Smooth muscle cell (in vitro differentiated cells): ENCODE data around the gene MRTFB. TPM values are rescaled to one million over a fixed set of nuclear protein-coding genes. Genes with fewer than 3 reads are reported as not detected.

Experiments used
- DNase-seq: peaks from one replicate; lab custom pipeline; 2025; ENCODE audit not compliant: unreplicated experiment; lab: John Stamatoyannopoulos, UW
- H2AFZ ChIP-seq: fragments of 200-600 bp; sonication (generic); 2 replicates; pipeline ENCODE4 v1.6.0; 2016; ENCODE audit warnings: antibody characterized with exemption, low read depth, mild to moderate bottlenecking
- H3F3A ChIP-seq: fragments of 200-600 bp; sonication (generic); 2 replicates; pipeline ENCODE4 v1.6.0; 2017; ENCODE audit warnings: antibody characterized with exemption, low read depth
- H3K27ac ChIP-seq: fragments of 200-600 bp; sonication (generic); 2 replicates; pipeline ENCODE4 v1.5.1; 2016; ENCODE audit warnings: low read depth, mild to moderate bottlenecking
- H3K27me3 ChIP-seq: fragments of 200-600 bp; sonication (generic); 2 replicates; pipeline ENCODE4 v1.6.1; 2016; ENCODE audit warnings: low read depth, mild to moderate bottlenecking
- H3K36me3 ChIP-seq: fragments of 200-600 bp; sonication (generic); 2 replicates; pipeline ENCODE4 v1.5.1; 2016; ENCODE audit warnings: low read depth
- H3K4me1 ChIP-seq: fragments of 200-600 bp; sonication (generic); 2 replicates; pipeline ENCODE4 v1.5.1; 2016; ENCODE audit warnings: low read depth
- H3K4me2 ChIP-seq: fragments of 200-600 bp; sonication (generic); 2 replicates; pipeline ENCODE4 v1.6.0; 2016; ENCODE audit warnings: mild to moderate bottlenecking
- H3K4me3 ChIP-seq: fragments of 200-600 bp; sonication (generic); 2 replicates; pipeline ENCODE4 v1.5.1; 2016; ENCODE audit warnings: mild to moderate bottlenecking
- H3K79me2 ChIP-seq: fragments of 200-600 bp; sonication (generic); 2 replicates; pipeline ENCODE4 v1.6.0; 2016; ENCODE audit warnings: low read depth, mild to moderate bottlenecking
- H3K9ac ChIP-seq: fragments of 200-600 bp; sonication (generic); 2 replicates; pipeline ENCODE4 v1.6.0; 2016; ENCODE audit warnings: low read depth
- H3K9me3 ChIP-seq: fragments of 200-600 bp; sonication (generic); replicated peaks from 2 replicates; pipeline ENCODE4 v1.5.1; 2016; ENCODE audit warnings: low read depth
- H4K20me1 ChIP-seq: fragments of 200-600 bp; sonication (generic); 2 replicates; pipeline ENCODE4 v1.6.0; 2016; ENCODE audit warnings: low read depth
- CTCF ChIP-seq: fragments of 200-600 bp; sonication (generic); IDR thresholded peaks from 2 replicates; pipeline ENCODE4 v1.5.1; 2017; ENCODE audit warnings: borderline replicate concordance, mild to moderate bottlenecking, antibody characterized with exemption; ENCODE audit not compliant: insufficient read depth, poor library complexity, severe bottlenecking
- WGBS: methylation state at CpG from one replicate; pipeline ENCODE4 v1.1.7; 2016; ENCODE audit warnings: low lambda C conversion rate; 5-methylcytosine and 5-hydroxymethylcytosine counted together
- polyA plus RNA-seq: library from polyadenylated mRNA; unstranded; fragments of >200 nt; fragmentation: Nextera tagmentation; extraction: Ambion mirVana; gene quantifications from 2 replicates; pipeline ENCODE4 v1.2.1, GENCODE V29; 2016
- total RNA-seq: library from RNA; depleted of rRNA; stranded (reverse); fragments of >200 nt; gene quantifications from 2 replicates; pipeline ENCODE4 v1.2.3, GENCODE V29; 2014

MRTFB gene
- total and polyA plus RNA-seq, 2 experiments from 2014 or later = 6.8 to 22.6 TPM

- Histone ChIP-seq H3K9ac (no peak overlapping the region), H3K36me3 (no peaks in the 10 kb centered on the region), H3K4me3 (no peak overlapping the region), H4K20me1 (peaks cover 100% of the 10 kb centered on the region), H3K4me1 (peaks cover 16% of the 10 kb centered on the region), H3K27me3 (no peaks in the 10 kb centered on the region), H3K27ac (no peak overlapping the region), H2AFZ (no peak overlapping the region), H3K9me3 (no peaks in the 10 kb centered on the region), H3F3A (peaks cover 10% of the 10 kb centered on the region), H3K4me2 (peak overlapping the region; percentile 19), H3K79me2 (peaks cover 55% of the 10 kb centered on the region)
- no peak for TF ChIP-seq CTCF
- DNase-seq = no peak
- 84% methylated on average over 7 of the region's 7 CpGs for WGBS
Measured at GRCh38 chr16:14109077-14109775, 38.1 kb downstream of the MRTFB start.

GRCh38 chr16:14109782-14110727, 38.9 kb downstream of the MRTFB start:
- H4K20me1 ChIP-seq = peaks cover 100% of the 10 kb centered on the region
- H3K36me3 ChIP-seq = no peaks in the 10 kb centered on the region
- 71% methylated on average over 3 of the region's 3 CpGs for WGBS
- TF ChIP-seq CTCF = no peak
- no peak overlapping the region for H3K9ac ChIP-seq
- no peak overlapping the region for H3K4me3 ChIP-seq
- H3K4me2 ChIP-seq = peak overlapping the region; percentile 19
- DNase-seq = no peak
- peaks cover 53% of the 10 kb centered on the region for H3K79me2 ChIP-seq
- H3K27me3 ChIP-seq = no peaks in the 10 kb centered on the region
- H3F3A ChIP-seq = peaks cover 10% of the 10 kb centered on the region
- H3K9me3 ChIP-seq = no peaks in the 10 kb centered on the region
- H2AFZ ChIP-seq = no peak overlapping the region
- no peak overlapping the region for H3K27ac ChIP-seq
- H3K4me1 ChIP-seq = peaks cover 16% of the 10 kb centered on the region

GRCh38 chr16:14110728-14111251, 39.7 kb downstream of the MRTFB start:
- Histone ChIP-seq H3K9me3 (no peaks in the 10 kb centered on the region), H3K36me3 (no peaks in the 10 kb centered on the region), H2AFZ (no peak overlapping the region), H3K79me2 (peaks cover 55% of the 10 kb centered on the region), H3K4me2 (no peak overlapping the region), H4K20me1 (peaks cover 100% of the 10 kb centered on the region), H3K27ac (no peak overlapping the region), H3K4me1 (peaks cover 16% of the 10 kb centered on the region), H3K9ac (no peak overlapping the region), H3F3A (peaks cover 10% of the 10 kb centered on the region), H3K4me3 (no peak overlapping the region), H3K27me3 (no peaks in the 10 kb centered on the region)
- no peak for TF ChIP-seq CTCF
- DNase-seq = no peak
- 68% methylated on average over 6 of the region's 6 CpGs for WGBS
